HepG2 (cell line): ENCODE data around the gene CARD19. TPM values are rescaled to one million over a fixed set of nuclear protein-coding genes. Genes with fewer than 3 reads are reported as not detected.
A peak's percentile ranks its signal among the peaks of the same experiment; 100 is the strongest.

Experiments used
- GTF3A ChIP-seq: sonication (generic); formaldehyde crosslinking; conservative IDR thresholded peaks from 2 replicates; pipeline ENCODE4 v1.4.0; 2020; ENCODE audit warnings: mild to moderate bottlenecking, missing genetic modification reagents
- HNRNPL ChIP-seq: fragments of 200-400 bp; formaldehyde crosslinking; IDR thresholded peaks from 2 replicates; pipeline ENCODE4 v1.6.1; 2017; ENCODE audit warnings: mild to moderate bottlenecking, low read depth, low read length
- KDM2A ChIP-seq: sonication (generic); formaldehyde crosslinking; IDR thresholded peaks from 2 replicates; pipeline ENCODE4 v1.4.0; 2020; ENCODE audit warnings: low read depth, missing genetic modification reagents, borderline replicate concordance
- KLF12 ChIP-seq: sonication (generic); formaldehyde crosslinking; IDR thresholded peaks from 2 replicates; pipeline ENCODE4 v1.4.0; 2020; ENCODE audit warnings: missing genetic modification reagents, borderline replicate concordance
- MAF1 ChIP-seq: sonication (generic); formaldehyde crosslinking; IDR thresholded peaks from 2 replicates; pipeline ENCODE4 v1.5.0; 2020; ENCODE audit warnings: missing genetic modification reagents, borderline replicate concordance
- MED13 ChIP-seq: sonication (generic); formaldehyde crosslinking; IDR thresholded peaks from 2 replicates; pipeline ENCODE4 v1.5.0; 2020; ENCODE audit warnings: missing genetic modification reagents
- PTBP1 ChIP-seq: fragments of 200-400 bp; formaldehyde crosslinking; IDR thresholded peaks from 2 replicates; pipeline ENCODE4 v1.6.1; 2018; ENCODE audit warnings: low read length, low read depth; ENCODE audit not compliant: poor library complexity, severe bottlenecking
- RARG ChIP-seq: sonication (generic); formaldehyde crosslinking; IDR thresholded peaks from 2 replicates; pipeline ENCODE4 v1.4.0; 2020; ENCODE audit warnings: low read depth, mild to moderate bottlenecking, missing genetic modification reagents
- TBX2 ChIP-seq: sonication (generic); formaldehyde crosslinking; IDR thresholded peaks from 2 replicates; pipeline ENCODE4 v1.5.0; 2020; ENCODE audit warnings: missing genetic modification reagents, mild to moderate bottlenecking, borderline replicate concordance
- WIZ ChIP-seq: sonication (generic); formaldehyde crosslinking; IDR thresholded peaks from 2 replicates; pipeline ENCODE4 v1.5.1; 2020; ENCODE audit warnings: mild to moderate bottlenecking, missing genetic modification reagents
- ZBTB21 ChIP-seq: sonication (generic); formaldehyde crosslinking; IDR thresholded peaks from 2 replicates; pipeline ENCODE4 v1.4.0; 2020; ENCODE audit warnings: missing genetic modification reagents
- ZBTB33 ChIP-seq: sonication (generic); formaldehyde crosslinking; IDR thresholded peaks from 2 replicates; pipeline ENCODE4 v1.4.0; 2020; ENCODE audit warnings: missing genetic modification reagents
- ZNF121 ChIP-seq: sonication (generic); formaldehyde crosslinking; IDR thresholded peaks from 2 replicates; pipeline ENCODE4 v1.5.0; 2020; ENCODE audit warnings: mild to moderate bottlenecking, missing genetic modification reagents
- ZNF614 ChIP-seq: IDR thresholded peaks from 2 replicates; pipeline ENCODE4 v1.6.1; 2018; ENCODE audit warnings: missing biosample characterization, missing genetic modification reagents, inconsistent platforms, borderline replicate concordance
- ZNF678 ChIP-seq: sonication (generic); formaldehyde crosslinking; IDR thresholded peaks from 2 replicates; pipeline ENCODE4 v1.4.0; 2020; ENCODE audit warnings: mild to moderate bottlenecking, missing genetic modification reagents
- polyA plus RNA-seq, 8 experiments: library from polyadenylated mRNA; depleted of rRNA in 3 of 8; stranded (reverse) in 7 of 8; unstranded in 1 of 8; fragments of >200 nt; fragmentation: Illumina TruSeq in 4 of 8; extraction: Trizol in 4 of 8; gene quantifications; 2 replicates each; pipeline versions ENCODE4 v1.2.1 to v1.2.3, GENCODE V29; 2011 to 2016; ENCODE audit warnings: low read depth in 4 of 8, missing spikeins in 1 of 8, mixed read lengths in 1 of 8; ENCODE audit not compliant: insufficient read depth in 1 of 8
- total RNA-seq, 5 experiments: library from RNA; depleted of rRNA; stranded (reverse); fragments of >200 nt; fragmentation: Illumina TruSeq; extraction: Trizol; gene quantifications; 2 replicates each; pipeline ENCODE4 v1.2.3, GENCODE V29; 2016; ENCODE audit warnings: low read depth in 1 of 5
- TF ChIP-seq, protein P1 (sequence below): sonication (generic); formaldehyde crosslinking; IDR thresholded peaks from 2 replicates; pipeline ENCODE4 v1.5.1; 2020; ENCODE audit warnings: missing genetic modification reagents, mild to moderate bottlenecking, borderline replicate concordance
- TF ChIP-seq, protein P2 (sequence below): sonication (generic); formaldehyde crosslinking; IDR thresholded peaks from 2 replicates; pipeline ENCODE4 v1.8.1; 2022; ENCODE audit warnings: low read depth, mild to moderate bottlenecking, missing genetic modification reagents
- TF ChIP-seq, protein P3 (sequence below): sonication (generic); formaldehyde crosslinking; IDR thresholded peaks from 2 replicates; pipeline ENCODE4 v1.4.0; 2020; ENCODE audit warnings: missing genetic modification reagents
- TF ChIP-seq, protein P4 (sequence below): IDR thresholded peaks from 2 replicates; pipeline ENCODE4 v1.6.1; 2016; ENCODE audit warnings: control low read depth

CARD19 gene
- total and polyA plus RNA-seq, 2 of the 13 experiments (the other 11 are each of a cell fraction or from before 2014, with no cell fraction given): 18.4 to 47.2 TPM

DNA sequence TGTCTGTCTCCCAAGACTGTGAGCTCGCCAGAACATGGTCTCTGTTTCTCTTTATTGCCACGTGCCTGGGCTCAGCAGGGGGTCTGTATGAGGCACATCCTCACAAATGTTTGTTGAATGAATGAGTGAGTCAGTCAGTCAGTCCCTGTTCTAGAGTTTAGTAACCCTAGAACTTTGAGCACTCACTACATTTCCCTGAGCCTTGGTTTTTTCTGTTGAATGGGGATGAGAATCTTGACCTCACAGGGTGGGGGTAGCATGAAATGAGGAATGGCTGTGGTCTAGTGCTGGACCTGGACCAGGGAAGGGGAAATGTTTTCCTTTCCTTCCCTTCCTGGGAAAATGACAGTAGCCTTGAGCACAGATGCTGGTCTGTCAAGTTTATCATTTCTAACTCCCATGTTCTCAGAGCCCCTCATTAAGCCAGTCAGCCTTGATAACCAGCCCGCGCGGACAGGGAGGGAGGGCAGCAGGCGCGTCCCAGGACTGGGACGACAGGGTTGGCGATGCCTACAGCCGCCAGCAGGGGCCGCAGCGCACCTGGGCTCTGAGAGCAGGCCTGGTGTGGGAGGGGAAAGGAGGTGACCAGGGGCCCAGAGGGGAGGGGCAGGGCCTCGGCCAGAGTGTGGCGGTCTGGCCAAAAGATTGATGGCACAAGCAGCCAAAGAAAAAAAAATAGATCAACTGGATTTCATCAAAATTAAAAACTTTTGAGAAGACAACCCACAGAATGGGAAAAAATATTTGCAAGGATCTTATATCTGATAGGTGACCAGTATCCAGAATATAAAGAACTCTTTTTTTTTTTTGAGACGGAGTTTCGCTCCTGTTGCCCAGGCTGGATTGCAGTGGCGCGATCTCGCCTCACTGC lies 63.8 kb downstream of the CARD19 start (continued):
- peak; percentile 67; the same call in 1 of the 2 replicates for TF ChIP-seq ZBTB33 (CRISPR knock-in tag)
- TF ChIP-seq HNRNPL: 0 out of 2 replicates have a peak, but pooled peaks have one; percentile 38
- TF ChIP-seq KLF12: no peak
- TF ChIP-seq, protein P1, sequence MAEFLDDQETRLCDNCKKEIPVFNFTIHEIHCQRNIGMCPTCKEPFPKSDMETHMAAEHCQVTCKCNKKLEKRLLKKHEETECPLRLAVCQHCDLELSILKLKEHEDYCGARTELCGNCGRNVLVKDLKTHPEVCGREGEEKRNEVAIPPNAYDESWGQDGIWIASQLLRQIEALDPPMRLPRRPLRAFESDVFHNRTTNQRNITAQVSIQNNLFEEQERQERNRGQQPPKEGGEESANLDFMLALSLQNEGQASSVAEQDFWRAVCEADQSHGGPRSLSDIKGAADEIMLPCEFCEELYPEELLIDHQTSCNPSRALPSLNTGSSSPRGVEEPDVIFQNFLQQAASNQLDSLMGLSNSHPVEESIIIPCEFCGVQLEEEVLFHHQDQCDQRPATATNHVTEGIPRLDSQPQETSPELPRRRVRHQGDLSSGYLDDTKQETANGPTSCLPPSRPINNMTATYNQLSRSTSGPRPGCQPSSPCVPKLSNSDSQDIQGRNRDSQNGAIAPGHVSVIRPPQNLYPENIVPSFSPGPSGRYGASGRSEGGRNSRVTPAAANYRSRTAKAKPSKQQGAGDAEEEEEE: no peak
- 0 out of 2 replicates have a peak, but pooled peaks have one; percentile 23 for TF ChIP-seq ZNF614 (CRISPR knock-in tag)
- TF ChIP-seq, protein P2, sequence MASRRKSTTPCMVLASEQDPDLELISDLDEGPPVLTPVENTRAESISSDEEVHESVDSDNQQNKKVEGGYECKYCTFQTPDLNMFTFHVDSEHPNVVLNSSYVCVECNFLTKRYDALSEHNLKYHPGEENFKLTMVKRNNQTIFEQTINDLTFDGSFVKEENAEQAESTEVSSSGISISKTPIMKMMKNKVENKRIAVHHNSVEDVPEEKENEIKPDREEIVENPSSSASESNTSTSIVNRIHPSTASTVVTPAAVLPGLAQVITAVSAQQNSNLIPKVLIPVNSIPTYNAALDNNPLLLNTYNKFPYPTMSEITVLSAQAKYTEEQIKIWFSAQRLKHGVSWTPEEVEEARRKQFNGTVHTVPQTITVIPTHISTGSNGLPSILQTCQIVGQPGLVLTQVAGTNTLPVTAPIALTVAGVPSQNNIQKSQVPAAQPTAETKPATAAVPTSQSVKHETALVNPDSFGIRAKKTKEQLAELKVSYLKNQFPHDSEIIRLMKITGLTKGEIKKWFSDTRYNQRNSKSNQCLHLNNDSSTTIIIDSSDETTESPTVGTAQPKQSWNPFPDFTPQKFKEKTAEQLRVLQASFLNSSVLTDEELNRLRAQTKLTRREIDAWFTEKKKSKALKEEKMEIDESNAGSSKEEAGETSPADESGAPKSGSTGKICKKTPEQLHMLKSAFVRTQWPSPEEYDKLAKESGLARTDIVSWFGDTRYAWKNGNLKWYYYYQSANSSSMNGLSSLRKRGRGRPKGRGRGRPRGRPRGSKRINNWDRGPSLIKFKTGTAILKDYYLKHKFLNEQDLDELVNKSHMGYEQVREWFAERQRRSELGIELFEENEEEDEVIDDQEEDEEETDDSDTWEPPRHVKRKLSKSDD (CRISPR knock-in tag): no peak
- TF ChIP-seq ZBTB21: no peak
- TF ChIP-seq, protein P3, sequence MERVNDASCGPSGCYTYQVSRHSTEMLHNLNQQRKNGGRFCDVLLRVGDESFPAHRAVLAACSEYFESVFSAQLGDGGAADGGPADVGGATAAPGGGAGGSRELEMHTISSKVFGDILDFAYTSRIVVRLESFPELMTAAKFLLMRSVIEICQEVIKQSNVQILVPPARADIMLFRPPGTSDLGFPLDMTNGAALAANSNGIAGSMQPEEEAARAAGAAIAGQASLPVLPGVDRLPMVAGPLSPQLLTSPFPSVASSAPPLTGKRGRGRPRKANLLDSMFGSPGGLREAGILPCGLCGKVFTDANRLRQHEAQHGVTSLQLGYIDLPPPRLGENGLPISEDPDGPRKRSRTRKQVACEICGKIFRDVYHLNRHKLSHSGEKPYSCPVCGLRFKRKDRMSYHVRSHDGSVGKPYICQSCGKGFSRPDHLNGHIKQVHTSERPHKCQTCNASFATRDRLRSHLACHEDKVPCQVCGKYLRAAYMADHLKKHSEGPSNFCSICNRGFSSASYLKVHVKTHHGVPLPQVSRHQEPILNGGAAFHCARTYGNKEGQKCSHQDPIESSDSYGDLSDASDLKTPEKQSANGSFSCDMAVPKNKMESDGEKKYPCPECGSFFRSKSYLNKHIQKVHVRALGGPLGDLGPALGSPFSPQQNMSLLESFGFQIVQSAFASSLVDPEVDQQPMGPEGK (CRISPR knock-in tag): peak; percentile 86
- peak; percentile 85 for TF ChIP-seq KDM2A (CRISPR knock-in tag)
- no peak for TF ChIP-seq MAF1 (CRISPR knock-in tag)
- TF ChIP-seq PTBP1: no peak
- TF ChIP-seq RARG (CRISPR knock-in tag): no peak
- no peak for TF ChIP-seq ZNF678 (CRISPR knock-in tag)
- TF ChIP-seq ZNF121 (CRISPR knock-in tag): no peak
- TF ChIP-seq MED13 (CRISPR knock-in tag): no peak
- TF ChIP-seq, protein P4, sequence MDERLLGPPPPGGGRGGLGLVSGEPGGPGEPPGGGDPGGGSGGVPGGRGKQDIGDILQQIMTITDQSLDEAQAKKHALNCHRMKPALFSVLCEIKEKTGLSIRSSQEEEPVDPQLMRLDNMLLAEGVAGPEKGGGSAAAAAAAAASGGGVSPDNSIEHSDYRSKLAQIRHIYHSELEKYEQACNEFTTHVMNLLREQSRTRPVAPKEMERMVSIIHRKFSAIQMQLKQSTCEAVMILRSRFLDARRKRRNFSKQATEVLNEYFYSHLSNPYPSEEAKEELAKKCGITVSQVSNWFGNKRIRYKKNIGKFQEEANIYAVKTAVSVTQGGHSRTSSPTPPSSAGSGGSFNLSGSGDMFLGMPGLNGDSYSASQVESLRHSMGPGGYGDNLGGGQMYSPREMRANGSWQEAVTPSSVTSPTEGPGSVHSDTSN (CRISPR knock-in tag): no peak
- TF ChIP-seq GTF3A: no peak
- no peak for TF ChIP-seq WIZ
- TF ChIP-seq TBX2 (CRISPR knock-in tag): 0 out of 2 replicates have a peak, but pooled peaks have one; percentile 48
